Measurements from ENCODE around the gene PCDH15. TPM values are rescaled to one million over a fixed set of nuclear protein-coding genes. Genes with fewer than 3 reads are reported as not detected.

PCDH15 gene
- total and polyA plus RNA-seq, 2 of the 8 experiments (the other 6 are each of a cell fraction or from before 2014, with no cell fraction given): 0.11 TPM; not detected in 1

DNA sequence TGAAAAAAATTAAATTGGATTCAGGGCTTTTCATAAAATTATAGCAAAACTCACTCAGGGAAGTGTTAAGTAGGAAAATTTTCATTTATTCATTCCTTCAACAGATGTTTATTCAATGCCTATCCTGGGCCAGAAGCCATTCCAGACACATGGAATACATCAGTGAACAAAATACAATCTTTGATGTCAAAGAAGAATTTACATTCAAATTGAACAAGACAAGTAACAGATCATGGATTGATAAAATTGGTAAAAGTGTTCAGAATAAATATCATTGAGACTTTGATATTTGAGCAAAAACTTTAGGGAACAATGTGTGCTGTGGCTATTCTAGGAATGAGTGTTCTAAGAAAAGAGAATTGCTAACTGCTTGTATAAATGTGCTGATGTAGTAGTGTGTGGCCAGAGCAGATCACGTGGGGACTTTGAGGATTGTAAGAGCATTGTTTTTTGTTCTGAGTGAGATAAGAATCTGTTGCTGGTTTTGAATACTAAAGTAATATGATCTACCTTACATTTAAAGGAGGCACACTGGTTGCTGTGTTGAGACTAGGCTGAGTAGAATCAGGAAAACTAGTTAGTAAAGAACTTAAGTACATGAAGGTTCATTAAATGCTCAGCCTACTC is 957.2 kb downstream of the PCDH15 start:
- DNase-seq (ENCODE audit: low read depth in 1 of 2, low spot score in 2 of 2) (no peak), FAIRE-seq (no peak)
- H3K23ac ChIP-seq (ENCODE audit: insufficient read length): no peak overlapping the region
- H3K27me3 ChIP-seq (replicated peaks in 1 of 4; ENCODE audit: control insufficient read depth in 3 of 4, extremely low read depth in 1 of 4, insufficient read depth in 3 of 4, low read length in 3 of 4): no peaks in the 10 kb centered on the region
- no peaks in the 10 kb centered on the region for H3K9me3 ChIP-seq (ENCODE audit: insufficient read depth in 2 of 2, low read depth in 1 of 2, low read length in 1 of 2)
- H2BK5ac ChIP-seq (ENCODE audit: low read depth, low read length): no peak overlapping the region
- H3K4me3 ChIP-seq (ENCODE audit: extremely low read depth in 1 of 4, insufficient read depth in 2 of 4, low read depth in 3 of 4, low read length in 4 of 4): no peak overlapping the region
- no peak overlapping the region for H2BK120ac ChIP-seq (replicated peaks; ENCODE audit: low read depth, low read length)
- TF ChIP-seq, protein P1, sequence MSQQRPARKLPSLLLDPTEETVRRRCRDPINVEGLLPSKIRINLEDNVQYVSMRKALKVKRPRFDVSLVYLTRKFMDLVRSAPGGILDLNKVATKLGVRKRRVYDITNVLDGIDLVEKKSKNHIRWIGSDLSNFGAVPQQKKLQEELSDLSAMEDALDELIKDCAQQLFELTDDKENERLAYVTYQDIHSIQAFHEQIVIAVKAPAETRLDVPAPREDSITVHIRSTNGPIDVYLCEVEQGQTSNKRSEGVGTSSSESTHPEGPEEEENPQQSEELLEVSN (IDR thresholded peaks at IDR 0.05): no peak
- no peak for TF ChIP-seq PHF8 (conservative IDR thresholded peaks at IDR 0.05; ENCODE audit: low read depth, low read length)
- no peak for TF ChIP-seq CHD2 (IDR thresholded peaks at IDR 0.05; ENCODE audit: low read length)
- no peak for TF ChIP-seq NANOG (IDR thresholded peaks at IDR 0.05; ENCODE audit: insufficient read depth, low read depth, low read length, poor library complexity, severe bottlenecking)
- TF ChIP-seq RFX5 (IDR thresholded peaks at IDR 0.05; ENCODE audit: borderline replicate concordance, low read depth, low read length): no peak
- TF ChIP-seq, protein P2, sequence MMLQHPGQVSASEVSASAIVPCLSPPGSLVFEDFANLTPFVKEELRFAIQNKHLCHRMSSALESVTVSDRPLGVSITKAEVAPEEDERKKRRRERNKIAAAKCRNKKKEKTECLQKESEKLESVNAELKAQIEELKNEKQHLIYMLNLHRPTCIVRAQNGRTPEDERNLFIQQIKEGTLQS (IDR thresholded peaks at IDR 0.05; ENCODE audit: insufficient read depth, low read depth, low read length): no peak
- TF ChIP-seq CEBPB (IDR thresholded peaks at IDR 0.05; ENCODE audit: low read depth, low read length): no peak
- TF ChIP-seq TAF1 (IDR thresholded peaks at IDR 0.05; ENCODE audit: low read depth, low read length): no peak
- no peak for TF ChIP-seq ZNF274 (IDR thresholded peaks at IDR 0.05; ENCODE audit: borderline replicate concordance, extremely low read depth, low read length)
- no peak overlapping the region for H3K27ac ChIP-seq (ENCODE audit: low read depth, low read length)
- ChIA-PET CTCF (ENCODE audit: partially characterized antibody) (no interaction called here), POLR2A (ENCODE audit: partially characterized antibody) (no interaction called here)
- H2BK12ac ChIP-seq (ENCODE audit: low read depth, low read length): no peak overlapping the region
- no peak overlapping the region for H2BK15ac ChIP-seq (ENCODE audit: low read length)
- no peak overlapping the region for H4K91ac ChIP-seq (replicated peaks; ENCODE audit: insufficient read length, low read length)
- H3K4me2 ChIP-seq (ENCODE audit: insufficient read depth in 1 of 2, low read depth in 2 of 2, low read length in 2 of 2): no peak overlapping the region
- H3K14ac ChIP-seq (ENCODE audit: insufficient read length): no peak overlapping the region
- 50% methylated on average over 1 of the region's 1 CpG; no CpG with 5 or more reads in 1 of the 2 experiments for WGBS, 2 experiments (ENCODE audit: extremely low coverage in 1 of 2, insufficient coverage in 1 of 2, insufficient read length in 1 of 2, insufficient replicate concordance in 2 of 2, low coverage in 1 of 2, low lambda C conversion rate in 2 of 2, missing lambda C conversion rate in 1 of 2)
- no peak overlapping the region for H3K56ac ChIP-seq (replicated peaks; ENCODE audit: insufficient read length, low read depth, low read length)
- no peak overlapping the region for H4K8ac ChIP-seq (ENCODE audit: extremely low read depth, insufficient read depth, low read length)
- no peaks in the 10 kb centered on the region for H3K4me1 ChIP-seq (replicated peaks in 1 of 4; ENCODE audit: control insufficient read depth in 3 of 4, insufficient read depth in 4 of 4, low read length in 3 of 4)
- H2AFZ ChIP-seq (ENCODE audit: low read length): peak overlapping the region; percentile 90; the same call in 1 of the 2 replicates
- no peaks in the 10 kb centered on the region for H3K79me2 ChIP-seq (ENCODE audit: control insufficient read depth in 1 of 2, insufficient read depth in 2 of 2, low read length in 2 of 2)
- H4K20me1 ChIP-seq (replicated peaks in 1 of 2; ENCODE audit: control insufficient read depth in 1 of 2, insufficient read depth in 2 of 2, low read length in 2 of 2): no peaks in the 10 kb centered on the region
- no peak overlapping the region for H3K18ac ChIP-seq (ENCODE audit: extremely low read depth, low read length)
- H3K9ac ChIP-seq (replicated peaks in 1 of 4; ENCODE audit: extremely low read depth in 1 of 4, low read depth in 3 of 4, low read length in 3 of 4): no peak overlapping the region
- H3K23me2 ChIP-seq (ENCODE audit: low read depth, low read length): no peaks in the 10 kb centered on the region
- no peak overlapping the region for H3K4ac ChIP-seq (replicated peaks; ENCODE audit: insufficient read length, low read depth, low read length)
- H3K79me1 ChIP-seq (ENCODE audit: low read depth, low read length): no peaks in the 10 kb centered on the region
- no peak overlapping the region for H4K5ac ChIP-seq (ENCODE audit: insufficient read length, low read depth, low read length)
- H2BK20ac ChIP-seq (ENCODE audit: low read length): no peak overlapping the region
- H2AK5ac ChIP-seq (ENCODE audit: low read depth, low read length): no peak overlapping the region
- H3K36me3 ChIP-seq (ENCODE audit: control insufficient read depth in 2 of 4, insufficient read depth in 4 of 4, low read length in 3 of 4): no peaks in the 10 kb centered on the region
